Memory B cell (primary cell): Measurements from ENCODE around the gene NHERF2.

Experiments used
- ATAC-seq: fragments of 150-1000 bp; cut with Tn5 transposase; 2 replicates; pipeline ENCODE4 v1.10.0; 2021; ENCODE audit warnings: low read depth, mild to moderate bottlenecking, moderate library complexity
- DNase-seq, 2 donors: peaks; one replicate each; pipeline ENCODE4 v3.0.0; 2022; ENCODE audit warnings: low spot score in 2 of 2
- H3K27ac Mint-ChIP-seq: one replicate; pipeline ENCODE4 v1.8.0; 2022; ENCODE audit warnings: mild to moderate bottlenecking, moderate library complexity, mixed read lengths
- H3K27me3 Mint-ChIP-seq: one replicate; pipeline ENCODE4 v1.8.0; 2022; ENCODE audit warnings: mixed read lengths
- H3K36me3 Mint-ChIP-seq: one replicate; pipeline ENCODE4 v1.8.0; 2022; ENCODE audit warnings: mild to moderate bottlenecking, mixed read lengths
- H3K4me1 Mint-ChIP-seq: one replicate; pipeline ENCODE4 v1.8.0; 2022; ENCODE audit warnings: mixed read lengths
- H3K4me3 Mint-ChIP-seq: one replicate; pipeline ENCODE4 v1.8.0; 2022; ENCODE audit warnings: mild to moderate bottlenecking, moderate library complexity, mixed read lengths
- H3K9me3 Mint-ChIP-seq: one replicate; pipeline ENCODE4 v1.8.0; 2022; ENCODE audit warnings: mixed read lengths

The NHERF2 gene

DNA sequence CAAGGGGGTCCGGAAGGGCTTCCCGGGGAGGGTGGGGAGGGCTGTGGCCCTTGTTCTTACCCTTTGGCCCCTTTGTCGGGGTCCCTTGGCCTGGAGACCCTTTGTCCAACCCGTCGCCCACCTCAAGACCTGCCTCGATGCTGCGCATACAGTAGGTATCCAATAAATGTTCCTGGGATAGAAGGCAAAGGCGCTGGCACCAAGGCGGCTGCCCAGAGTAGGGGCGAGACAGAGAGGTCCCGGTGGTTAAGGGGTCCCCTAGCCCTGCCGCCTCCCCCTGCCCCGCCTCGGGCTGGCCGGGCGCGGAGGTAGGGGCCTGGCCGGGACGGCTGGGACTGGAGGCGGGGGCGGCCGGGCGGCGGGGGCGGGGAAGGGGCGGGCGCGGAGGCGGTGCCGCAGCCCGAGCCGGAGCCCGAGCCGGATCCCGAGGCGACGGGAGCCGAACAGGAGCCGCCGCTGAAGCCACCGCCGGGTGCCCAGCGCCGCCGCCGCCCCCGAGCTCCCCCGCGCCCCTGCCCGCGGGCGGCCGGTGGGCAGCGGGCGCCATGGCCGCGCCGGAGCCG is at the start of gene NHERF2:
Gene NHERF2 (plus strand): TSS at position 442 of the 563 bp plus-strand sequence. CDS start 104 bp downstream, at position 546.
- DNase-seq = no peak
- no peaks in the 10 kb centered on the region for H3K36me3 Mint-ChIP-seq
- H3K27ac Mint-ChIP-seq = no peak within 1 kb of the TSS
- no peak for ATAC-seq
- no peaks in the 10 kb centered on the region for H3K9me3 Mint-ChIP-seq
- peaks cover 17% of the 10 kb centered on the region for H3K4me1 Mint-ChIP-seq
- H3K27me3 Mint-ChIP-seq = peaks cover 17% of the 10 kb centered on the region
- H3K4me3 Mint-ChIP-seq = peak within 1 kb of the TSS; percentile 77

DNA sequence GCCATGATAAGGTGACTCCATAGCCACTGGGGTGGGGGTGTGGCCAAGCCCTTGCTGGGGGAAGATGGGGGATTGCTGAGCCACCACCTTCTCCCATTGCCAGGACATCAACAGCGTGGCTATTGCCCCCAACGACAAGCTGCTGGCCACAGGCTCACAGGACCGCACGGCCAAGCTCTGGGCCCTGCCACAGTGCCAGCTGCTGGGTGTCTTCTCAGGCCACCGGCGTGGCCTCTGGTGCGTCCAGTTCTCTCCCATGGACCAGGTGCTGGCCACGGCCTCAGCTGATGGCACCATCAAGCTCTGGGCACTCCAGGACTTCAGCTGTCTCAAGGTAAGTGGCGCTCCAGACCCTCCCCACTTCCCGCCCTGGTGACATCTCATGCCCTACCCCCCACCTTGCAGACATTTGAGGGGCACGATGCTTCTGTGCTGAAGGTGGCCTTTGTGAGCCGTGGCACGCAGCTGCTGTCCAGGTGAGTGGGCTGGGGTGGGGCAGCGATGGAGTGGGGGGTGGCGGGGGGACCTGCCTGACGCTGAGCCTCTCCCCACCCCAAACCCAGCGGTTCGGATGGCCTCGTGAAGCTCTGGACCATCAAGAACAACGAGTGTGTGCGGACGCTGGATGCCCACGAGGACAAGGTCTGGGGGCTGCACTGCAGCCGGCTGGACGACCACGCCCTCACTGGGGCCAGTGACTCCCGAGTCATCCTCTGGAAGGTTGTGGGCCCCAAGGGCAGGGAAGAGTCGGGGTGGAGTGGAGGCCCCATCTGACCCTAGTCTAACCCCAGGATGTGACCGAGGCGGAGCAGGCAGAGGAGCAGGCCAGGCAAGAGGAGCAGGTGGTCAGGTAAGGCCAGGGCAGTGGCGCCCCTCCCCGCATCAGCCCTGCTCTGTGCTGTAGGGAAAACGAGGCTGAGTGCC is 49.5 kb upstream of the NHERF2 start:
- Mint-ChIP-seq H3K27ac (no peak overlapping the region), H3K4me1 (peaks cover 6% of the 10 kb centered on the region), H3K4me3 (no peak overlapping the region), H3K36me3 (peaks cover 30% of the 10 kb centered on the region), H3K27me3 (peaks cover 9% of the 10 kb centered on the region), H3K9me3 (no peaks in the 10 kb centered on the region)
- no peak for ATAC-seq
- DNase-seq = no peak

DNA sequence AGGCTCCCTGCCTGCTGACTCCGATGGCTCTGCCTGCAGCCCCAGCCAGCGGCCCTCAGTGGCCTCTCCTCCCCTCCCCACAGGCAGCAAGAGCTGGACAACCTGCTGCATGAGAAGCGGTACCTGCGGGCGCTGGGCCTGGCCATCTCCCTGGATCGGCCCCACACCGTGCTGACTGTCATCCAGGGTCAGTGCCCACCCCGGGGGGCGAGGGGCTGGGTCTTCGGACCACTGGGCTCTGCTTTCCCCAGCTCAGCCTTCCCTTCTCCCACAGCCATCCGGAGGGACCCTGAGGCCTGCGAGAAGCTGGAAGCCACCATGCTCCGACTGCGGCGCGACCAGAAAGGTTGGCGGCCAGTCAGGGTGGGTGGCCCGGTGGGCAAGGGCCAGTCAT is 48.8 kb upstream of the NHERF2 start:
- peaks cover 6% of the 10 kb centered on the region for H3K4me1 Mint-ChIP-seq
- H3K9me3 Mint-ChIP-seq = no peaks in the 10 kb centered on the region
- H3K4me3 Mint-ChIP-seq = no peak overlapping the region
- H3K27me3 Mint-ChIP-seq = peaks cover 11% of the 10 kb centered on the region
- no peak overlapping the region for H3K27ac Mint-ChIP-seq
- H3K36me3 Mint-ChIP-seq = peaks cover 28% of the 10 kb centered on the region
- DNase-seq = no peak
- no peak for ATAC-seq

DNA sequence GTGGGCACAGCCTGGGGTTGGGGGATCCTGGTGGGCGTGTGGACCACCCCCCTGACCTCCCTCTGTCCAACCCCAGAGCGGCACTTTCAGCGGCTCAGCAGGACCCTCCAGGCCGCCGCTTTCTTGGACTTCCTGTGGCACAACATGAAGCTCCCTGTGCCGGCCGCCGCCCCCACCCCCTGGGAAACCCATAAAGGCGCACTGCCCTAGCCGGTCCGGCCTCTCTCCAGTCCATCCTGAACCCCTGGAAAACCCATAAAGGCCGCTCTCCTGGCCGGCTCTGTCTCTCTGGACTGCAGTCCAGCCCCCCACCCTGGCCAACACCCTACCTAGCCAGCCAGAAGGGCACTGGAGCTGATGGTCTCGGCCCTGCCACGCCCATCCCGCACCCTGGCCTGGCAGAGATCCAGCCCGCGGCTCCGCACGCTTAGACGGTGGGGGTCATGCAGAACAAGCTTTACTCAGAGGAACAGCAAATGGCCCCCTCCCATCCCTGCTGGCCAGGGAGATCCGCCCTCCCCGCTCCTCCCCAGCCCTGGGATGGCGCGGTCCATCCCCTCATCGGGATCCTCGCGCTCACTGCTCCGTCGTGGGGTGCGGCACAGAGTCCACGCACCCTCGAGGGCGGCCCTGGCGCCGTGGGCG is 48.1 kb upstream of the NHERF2 start:
- H3K27me3 Mint-ChIP-seq = peaks cover 11% of the 10 kb centered on the region
- no peak overlapping the region for H3K4me3 Mint-ChIP-seq
- no peak overlapping the region for H3K27ac Mint-ChIP-seq
- DNase-seq (no peak), ATAC-seq (no peak)
- H3K9me3 Mint-ChIP-seq = no peaks in the 10 kb centered on the region
- H3K36me3 Mint-ChIP-seq = peaks cover 25% of the 10 kb centered on the region
- H3K4me1 Mint-ChIP-seq = peaks cover 8% of the 10 kb centered on the region

DNA sequence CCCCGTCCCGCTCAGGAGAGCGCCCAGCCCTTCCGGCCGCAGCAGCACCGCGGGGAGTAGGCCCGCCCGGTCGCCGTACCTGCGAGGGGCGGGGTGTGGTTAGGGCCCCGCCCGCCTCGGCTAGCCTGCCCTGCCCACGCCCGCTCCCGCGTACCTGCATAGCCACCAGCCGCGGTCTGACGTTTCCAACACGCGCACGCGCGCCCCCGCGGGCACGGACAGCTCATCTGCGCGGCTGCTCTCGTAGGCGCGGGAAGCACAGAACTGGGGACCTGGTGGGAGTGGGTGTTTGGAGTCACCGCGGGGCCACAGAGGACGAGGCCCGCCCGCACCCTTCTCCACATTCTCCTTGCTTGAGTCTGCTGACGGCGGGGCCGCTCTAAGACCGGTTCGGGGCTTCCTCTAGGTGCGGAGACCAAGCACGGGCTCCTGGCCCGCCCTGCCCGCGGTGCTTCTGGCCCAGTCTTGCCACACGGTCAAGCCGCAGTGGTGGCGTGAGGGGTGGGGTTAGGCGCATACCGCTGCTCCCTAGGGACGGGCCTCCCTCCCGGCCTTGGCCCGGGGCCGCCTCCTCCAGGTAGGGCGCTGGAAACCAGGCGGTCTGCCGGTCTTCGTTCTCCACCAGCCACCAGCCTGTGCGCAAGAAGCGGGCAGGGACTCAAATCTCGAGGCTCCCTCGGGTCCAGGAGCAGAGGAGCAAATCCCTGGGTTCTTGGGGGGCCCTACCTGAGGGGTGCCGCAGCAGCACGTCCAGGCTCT is 47.3 kb upstream of the NHERF2 start:
- Mint-ChIP-seq H3K27ac (no peak overlapping the region), H3K4me1 (peaks cover 8% of the 10 kb centered on the region), H3K4me3 (no peak overlapping the region), H3K9me3 (no peaks in the 10 kb centered on the region), H3K36me3 (peaks cover 25% of the 10 kb centered on the region), H3K27me3 (peaks cover 11% of the 10 kb centered on the region)
- peak; percentile 27 to 37 for DNase-seq
- peak; percentile 16 for ATAC-seq

DNA sequence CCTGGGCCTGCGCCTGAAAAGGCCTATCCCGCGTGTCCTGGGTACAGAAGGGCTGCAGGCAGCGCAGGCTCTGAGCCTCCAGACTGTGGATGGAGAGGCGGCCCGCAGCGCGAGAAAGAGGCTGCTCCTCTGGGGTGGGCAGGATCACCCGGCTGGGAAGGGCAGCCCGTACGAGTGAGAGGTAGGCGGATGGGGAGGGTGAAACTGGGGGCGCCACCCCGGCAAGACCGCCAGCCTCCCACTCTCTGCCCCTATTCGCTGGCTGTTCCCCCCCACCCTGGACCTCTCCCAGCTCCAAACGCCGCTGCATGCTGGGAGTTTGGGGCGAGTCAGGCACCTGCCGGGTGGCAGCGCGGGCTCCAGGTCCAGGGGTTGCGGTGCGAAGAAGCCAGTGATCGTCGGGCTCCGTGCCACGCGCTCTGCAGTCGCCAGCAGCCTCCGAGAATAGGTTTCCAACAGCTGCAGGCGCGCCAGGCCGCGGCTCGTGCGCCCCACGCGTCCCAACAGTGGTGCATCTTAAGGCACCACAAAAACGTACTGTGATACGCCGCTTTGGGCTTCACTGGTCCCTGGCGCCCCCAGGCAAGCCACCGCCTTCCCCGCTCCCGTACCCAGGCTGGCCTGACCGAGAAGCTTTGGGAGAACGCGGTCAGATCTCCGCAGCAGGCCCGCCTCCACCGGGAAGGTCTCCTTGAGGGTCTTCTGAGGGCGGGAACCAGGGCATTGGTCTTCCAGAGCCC is 46.5 kb upstream of the NHERF2 start:
- no peak overlapping the region for H3K27ac Mint-ChIP-seq
- peaks cover 19% of the 10 kb centered on the region for H3K36me3 Mint-ChIP-seq
- peaks cover 13% of the 10 kb centered on the region for H3K4me1 Mint-ChIP-seq
- ATAC-seq (no peak), DNase-seq (no peak)
- no peaks in the 10 kb centered on the region for H3K9me3 Mint-ChIP-seq
- H3K27me3 Mint-ChIP-seq = peaks cover 11% of the 10 kb centered on the region
- peak overlapping the region; percentile 14 for H3K4me3 Mint-ChIP-seq

DNA sequence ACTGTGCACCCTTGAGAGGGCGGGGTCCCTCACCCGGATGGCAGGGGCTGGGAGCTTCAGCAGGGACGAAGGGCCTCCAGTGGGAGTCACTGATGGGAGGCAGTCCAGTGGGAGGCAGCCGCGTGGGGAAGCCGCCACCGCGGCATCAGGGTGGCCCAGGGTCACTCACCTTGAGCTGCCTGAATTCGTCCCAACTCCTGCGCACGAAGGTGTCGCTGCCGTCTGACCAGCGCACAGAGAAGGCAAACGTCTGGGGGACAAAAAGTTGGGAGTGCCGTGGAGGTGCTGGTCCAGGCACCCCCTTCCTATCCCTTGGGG is 46.0 kb upstream of the NHERF2 start:
- peaks cover 13% of the 10 kb centered on the region for H3K4me1 Mint-ChIP-seq
- no peak for ATAC-seq
- no peak for DNase-seq
- peaks cover 19% of the 10 kb centered on the region for H3K36me3 Mint-ChIP-seq
- H3K27me3 Mint-ChIP-seq = peaks cover 11% of the 10 kb centered on the region
- H3K4me3 Mint-ChIP-seq = no peak overlapping the region
- no peak overlapping the region for H3K27ac Mint-ChIP-seq
- H3K9me3 Mint-ChIP-seq = no peaks in the 10 kb centered on the region

DNA sequence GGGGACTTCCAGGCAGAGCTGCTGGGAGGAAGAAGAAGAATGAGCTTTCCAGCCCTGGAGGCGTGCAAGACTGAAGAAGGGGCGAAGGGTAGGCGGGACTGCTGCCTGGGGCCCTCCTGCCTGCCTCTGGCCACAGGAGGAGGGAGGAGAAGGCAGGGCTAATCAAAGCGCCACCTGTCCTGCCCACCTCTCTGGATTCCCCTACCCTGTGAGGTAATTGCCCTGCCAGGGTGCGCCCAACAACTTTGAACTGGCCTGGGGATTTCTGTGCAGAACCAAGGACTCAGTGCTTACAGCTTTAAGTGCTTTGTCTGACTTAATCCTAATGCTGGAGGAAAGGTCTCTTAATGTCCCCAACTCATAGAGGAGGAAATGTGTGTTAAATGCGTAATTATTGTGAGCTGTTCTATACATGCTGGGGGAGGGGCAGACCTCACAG is 45.3 kb upstream of the NHERF2 start, which contains the start of gene NOXO1:
Gene NOXO1 (minus strand): TSS at position 72 of the 439 bp plus-strand sequence. CDS start 290 bp downstream, outside the sequence.
- peaks cover 13% of the 10 kb centered on the region for H3K4me1 Mint-ChIP-seq
- ATAC-seq = peak; percentile 53
- H3K36me3 Mint-ChIP-seq = peaks cover 16% of the 10 kb centered on the region
- H3K27ac Mint-ChIP-seq = peak within 1 kb of the TSS; percentile 15
- no peaks in the 10 kb centered on the region for H3K9me3 Mint-ChIP-seq
- H3K27me3 Mint-ChIP-seq = peaks cover 11% of the 10 kb centered on the region
- H3K4me3 Mint-ChIP-seq = peak within 1 kb of the TSS; percentile 14
- DNase-seq = no peak

DNA sequence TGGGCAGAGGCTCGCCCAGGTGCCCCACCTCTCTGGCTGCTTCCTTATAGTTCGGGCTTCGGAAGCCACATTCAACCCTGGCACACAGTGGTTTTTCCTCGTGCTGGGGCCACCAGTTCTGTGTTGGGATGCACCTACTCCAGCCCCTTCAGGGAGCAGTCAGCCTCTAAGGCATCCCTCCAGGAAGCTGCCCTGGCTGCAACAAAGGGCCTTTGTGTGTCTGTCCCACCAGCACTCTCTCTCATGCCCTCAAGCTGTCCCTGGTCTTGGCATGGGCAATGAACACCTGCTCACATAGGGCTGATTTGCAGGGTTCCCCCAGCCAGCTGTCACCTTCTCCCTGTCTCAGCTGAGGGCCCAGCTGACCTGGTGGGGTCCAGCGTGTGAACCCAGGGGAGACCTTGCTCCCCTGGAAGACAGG is 44.7 kb upstream of the NHERF2 start:
- DNase-seq (no peak), ATAC-seq (no peak)
- H3K4me1 Mint-ChIP-seq = peaks cover 13% of the 10 kb centered on the region
- H3K27ac Mint-ChIP-seq = no peak overlapping the region
- no peak overlapping the region for H3K4me3 Mint-ChIP-seq
- H3K9me3 Mint-ChIP-seq = no peaks in the 10 kb centered on the region
- peaks cover 22% of the 10 kb centered on the region for H3K36me3 Mint-ChIP-seq
- peaks cover 11% of the 10 kb centered on the region for H3K27me3 Mint-ChIP-seq

DNA sequence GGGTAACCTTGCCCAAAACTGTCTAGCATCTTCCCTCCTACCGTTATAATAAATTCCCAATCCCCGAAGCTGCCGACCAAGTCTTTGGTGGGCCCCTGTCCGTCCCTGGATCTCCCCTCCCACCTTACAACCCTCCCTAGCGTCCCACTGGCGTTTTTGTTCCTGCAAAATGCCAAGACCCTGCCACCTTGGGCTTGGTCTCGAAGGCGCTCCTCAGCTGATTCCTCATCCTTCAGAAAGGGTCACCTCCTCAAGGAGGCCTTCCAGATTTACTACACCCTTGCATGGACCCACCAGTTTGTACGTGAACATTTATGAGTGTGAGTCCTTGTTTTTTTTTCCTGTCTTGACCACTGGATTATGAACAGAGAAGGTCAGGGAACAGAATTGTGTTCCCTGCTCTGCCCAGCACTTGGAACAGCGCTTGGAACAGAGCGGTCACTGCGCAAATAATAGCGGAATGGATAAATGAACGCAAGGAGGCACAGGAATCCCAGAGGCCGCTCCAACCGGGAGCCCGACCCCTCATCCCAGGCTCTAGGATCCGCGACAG is 43.6 kb upstream of the NHERF2 start:
- Mint-ChIP-seq H3K36me3 (peaks cover 15% of the 10 kb centered on the region), H3K9me3 (no peaks in the 10 kb centered on the region), H3K27me3 (peaks cover 9% of the 10 kb centered on the region), H3K4me1 (peaks cover 13% of the 10 kb centered on the region), H3K27ac (no peak overlapping the region), H3K4me3 (peak overlapping the region; percentile 80)
- DNase-seq = no peak
- no peak for ATAC-seq

DNA sequence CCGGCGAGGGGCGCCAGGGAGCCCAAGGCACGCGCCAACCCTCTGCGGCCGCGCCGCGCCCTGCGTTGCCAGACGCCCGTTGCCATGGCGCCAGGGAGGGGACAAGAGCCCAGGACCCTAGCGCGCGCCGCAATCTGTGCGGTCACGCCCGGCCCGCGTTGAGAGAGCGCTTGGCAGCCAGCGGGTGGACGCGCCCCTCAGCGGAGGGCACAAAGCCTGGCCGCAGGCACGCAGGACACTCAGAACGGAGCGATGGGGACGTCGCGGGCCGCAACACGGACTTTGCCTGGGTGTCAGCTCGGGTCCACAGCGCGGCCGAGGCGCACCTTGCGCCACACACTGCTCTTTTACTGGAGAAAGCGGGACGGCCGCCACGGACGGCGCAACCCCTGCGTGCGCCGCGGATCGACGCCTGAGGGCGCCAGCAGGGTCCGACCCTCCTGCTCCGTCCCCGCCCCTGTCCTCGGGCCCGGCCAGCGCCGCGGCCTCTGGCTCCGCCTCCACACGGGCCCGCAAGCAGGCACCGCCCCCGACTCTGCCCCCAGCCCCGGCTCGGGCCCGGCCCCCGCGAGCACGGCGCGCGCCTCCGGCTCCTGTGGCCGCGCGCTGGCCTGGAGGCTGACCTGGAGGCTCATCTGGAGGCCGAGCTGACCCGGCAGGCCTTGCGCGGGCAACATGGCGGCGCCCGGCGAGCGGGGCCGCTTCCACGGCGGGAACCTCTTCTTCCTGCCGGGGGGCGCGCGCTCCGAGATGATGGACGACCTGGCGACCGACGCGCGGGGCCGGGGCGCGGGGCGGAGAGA is 43.0 kb upstream of the NHERF2 start, which contains the start of gene GFER:
Gene GFER (plus strand): TSS at position 650 of the 803 bp plus-strand sequence. CDS start 26 bp downstream, at position 676.
- H3K36me3 Mint-ChIP-seq = peaks cover 12% of the 10 kb centered on the region
- H3K9me3 Mint-ChIP-seq = no peaks in the 10 kb centered on the region
- ATAC-seq = peak; percentile 62
- H3K27ac Mint-ChIP-seq = peak within 1 kb of the TSS; percentile 74
- H3K4me3 Mint-ChIP-seq = peak within 1 kb of the TSS; percentile 80
- DNase-seq = peak; percentile 53 to 74
- peaks cover 15% of the 10 kb centered on the region for H3K4me1 Mint-ChIP-seq
- peaks cover 9% of the 10 kb centered on the region for H3K27me3 Mint-ChIP-seq
